Midbrain (tissue), 1 donor: Measurements from ENCODE around the gene RSPH4A.
A peak's percentile ranks its signal among the peaks of the same experiment; 100 is the strongest.
"Not testable (repeated sequence)": the region's sequence is repeated elsewhere in the genome, so short reads cannot be mapped to it uniquely, and the experiment has no call there.

ENCODE experiments used
- DNase-seq: peaks from one replicate; lab custom pipeline; 2025; lab: John Stamatoyannopoulos, UW

RSPH4A gene

DNA sequence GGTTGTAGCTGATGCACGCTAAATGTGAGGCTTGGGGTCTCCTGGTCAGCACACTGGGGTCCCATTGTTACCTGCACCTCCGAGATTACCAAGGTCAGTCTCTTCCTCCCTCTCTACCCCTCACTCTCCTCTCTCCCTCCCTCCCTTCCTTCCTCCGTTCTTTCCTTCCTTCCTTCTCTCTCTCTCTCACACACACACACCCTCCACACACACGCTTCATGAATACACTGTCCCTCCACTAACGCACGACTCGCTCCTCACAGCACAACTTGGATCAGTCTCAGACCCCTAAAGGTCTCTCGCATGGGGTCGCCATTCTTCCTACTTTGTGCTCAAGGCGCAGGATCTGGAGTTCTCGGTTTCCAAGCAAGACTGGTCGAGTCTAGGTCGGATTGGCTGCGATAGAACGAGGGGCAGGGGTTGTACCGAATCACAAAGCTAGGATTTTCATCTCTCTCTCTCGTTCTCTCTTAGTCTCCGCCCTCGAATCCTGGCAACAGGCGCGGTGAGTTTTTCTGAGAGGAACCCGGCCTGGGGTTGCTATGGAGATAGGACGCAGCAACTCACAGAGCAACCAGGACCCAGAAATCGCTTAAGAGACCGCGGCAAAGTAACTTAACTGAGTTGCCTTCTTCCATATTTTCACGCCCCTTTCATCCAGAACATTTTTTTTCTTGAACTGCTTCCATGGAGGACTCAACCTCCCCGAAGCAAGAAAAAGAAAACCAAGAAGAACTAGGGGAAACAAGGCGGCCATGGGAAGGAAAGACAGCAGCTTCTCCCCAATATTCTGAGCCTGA is at the start of gene RSPH4A:
Gene RSPH4A (plus strand): TSS at position 543 of the 800 bp plus-strand sequence. CDS start 145 bp downstream, at position 688.
- DNase-seq = peak; percentile 92

DNA sequence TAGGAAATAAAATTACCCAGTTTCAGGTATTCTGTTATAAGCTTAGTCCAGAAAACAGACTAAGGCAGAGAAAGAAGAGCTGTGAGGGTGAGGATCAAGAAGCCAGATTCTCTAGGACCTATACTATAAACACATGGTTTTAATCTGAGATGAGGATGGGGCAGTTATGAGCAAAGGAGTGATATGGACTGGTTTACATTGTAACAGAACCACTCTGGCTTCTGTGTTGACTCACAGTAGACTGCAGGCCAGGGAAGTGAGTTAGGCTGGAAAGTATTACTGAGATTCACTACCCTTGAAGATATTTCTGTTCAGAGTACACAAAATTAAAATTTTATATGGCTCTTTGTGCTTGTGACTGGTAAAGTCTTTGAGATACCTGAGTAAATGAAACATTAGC is 48.2 kb upstream of the RSPH4A start:
- no peak for DNase-seq

DNA sequence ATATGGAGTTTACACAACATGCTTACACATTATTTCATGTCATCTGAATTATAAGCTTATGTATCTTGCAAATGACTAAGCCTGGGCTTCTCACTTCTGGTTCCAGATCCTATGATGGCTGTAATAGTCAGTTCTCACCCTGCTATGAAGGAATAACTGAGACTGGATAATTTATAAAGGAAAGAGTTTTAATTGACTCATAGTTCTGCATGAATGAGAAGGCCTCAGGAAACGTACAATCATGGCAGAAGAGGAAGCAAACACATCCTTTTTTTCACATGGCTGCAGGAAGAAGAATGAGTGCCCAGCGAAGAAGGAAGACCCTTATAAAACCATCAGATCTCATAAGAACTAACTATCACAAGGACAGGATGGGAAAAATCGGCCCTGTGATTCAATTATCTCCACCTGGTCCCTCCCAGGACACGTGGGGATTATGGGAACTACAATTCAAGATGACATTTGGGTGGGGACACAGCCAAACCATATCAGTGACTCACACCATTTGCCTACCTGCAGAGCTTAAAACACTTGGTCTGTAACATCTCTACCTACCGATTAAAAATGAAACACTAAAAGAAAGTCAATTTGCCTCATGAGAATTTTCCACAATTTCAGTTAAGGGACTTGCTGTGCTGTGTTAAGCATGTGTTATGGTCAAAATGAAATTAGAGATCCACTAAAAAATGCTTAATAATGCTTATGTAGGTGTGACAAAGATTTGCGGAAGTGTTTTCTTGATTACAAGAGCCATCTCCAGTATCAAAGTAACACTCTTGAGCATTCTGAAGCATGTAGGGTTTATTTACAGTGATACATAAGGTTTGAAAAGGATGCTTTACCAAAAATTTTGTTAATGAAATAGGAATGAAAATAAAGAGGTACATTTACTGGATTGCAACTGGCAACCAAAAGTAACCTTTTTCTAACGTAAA is 47.2 kb upstream of the RSPH4A start:
- no peak for DNase-seq

- DNase-seq = peak; percentile 99
Measured at GRCh38 chr6:116570856-116571682, 45.2 kb upstream of the RSPH4A start, which contains the start of gene RWDD1. RWDD1 (plus strand) TSS chr6:116571504; CDS start chr6:116571583, 79 bp downstream.

GRCh38 chr6:116571683-116572000 is 44.6 kb upstream of the RSPH4A start:
- DNase-seq = no peak

- DNase-seq = no peak
Measured at GRCh38 chr6:116572162-116572561, 44.1 kb upstream of the RSPH4A start.

DNA sequence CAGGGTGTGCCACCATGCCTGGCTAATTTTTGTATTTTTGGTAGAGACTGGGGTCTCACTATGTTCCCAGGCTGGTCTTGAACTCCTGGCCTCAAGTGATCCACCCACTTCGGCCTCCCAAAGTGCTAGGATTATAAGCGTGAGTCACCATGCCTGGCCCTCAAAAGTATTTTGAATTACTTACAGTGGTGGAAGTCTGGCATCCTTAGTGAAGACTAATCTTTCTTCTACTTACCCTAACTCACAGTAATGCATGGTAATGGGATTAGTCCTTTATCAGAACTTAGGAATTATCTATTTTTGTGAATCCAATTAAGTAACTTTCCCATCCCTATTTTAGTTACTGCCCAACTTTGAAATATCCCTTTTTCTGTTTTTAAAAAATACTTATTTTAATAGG is 41.1 kb upstream of the RSPH4A start:
- DNase-seq = no peak

DNA sequence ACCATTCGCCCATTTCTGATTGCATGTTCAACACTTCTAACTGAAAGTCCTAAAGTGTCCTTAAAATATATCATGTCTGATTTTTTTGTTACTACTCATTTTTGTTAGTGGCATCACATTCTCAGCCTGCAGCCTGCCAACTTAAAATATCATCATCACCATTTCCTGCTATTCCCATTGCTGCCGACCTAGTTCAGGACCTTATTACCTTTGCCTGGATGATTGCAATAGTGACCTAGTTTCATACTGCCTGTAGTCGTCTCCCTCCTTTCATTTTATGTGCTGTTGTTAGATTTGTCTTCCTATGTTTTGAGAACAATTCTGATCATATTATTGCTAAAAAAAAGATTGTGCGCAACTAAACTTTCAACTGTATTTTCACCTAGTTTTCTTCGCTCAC is 38.8 kb upstream of the RSPH4A start:
- no peak for DNase-seq

DNA sequence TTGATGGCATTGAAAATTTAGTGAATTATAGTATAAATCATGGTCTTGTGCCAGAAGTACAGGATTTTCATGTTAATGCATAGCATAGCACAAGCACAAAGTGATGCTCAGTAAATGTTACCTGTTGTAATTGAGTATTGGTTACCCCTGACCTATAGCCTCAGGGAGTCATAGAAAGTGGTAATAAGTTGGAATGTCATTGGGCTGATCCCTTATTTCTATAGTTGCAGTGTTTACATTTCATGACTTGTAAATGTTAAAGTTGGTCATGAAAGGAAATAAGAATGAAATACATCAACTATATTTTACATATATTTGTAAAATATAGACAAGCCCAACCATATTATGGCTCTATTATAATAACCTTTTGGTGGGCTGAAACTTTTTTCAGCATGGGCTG is 37.9 kb upstream of the RSPH4A start:
- no peak for DNase-seq

- DNase-seq = no peak
Measured at GRCh38 chr6:116579143-116579542, 37.1 kb upstream of the RSPH4A start.

GRCh38 chr6:116580198-116580597 is 36.1 kb upstream of the RSPH4A start:
- no peak for DNase-seq

DNA sequence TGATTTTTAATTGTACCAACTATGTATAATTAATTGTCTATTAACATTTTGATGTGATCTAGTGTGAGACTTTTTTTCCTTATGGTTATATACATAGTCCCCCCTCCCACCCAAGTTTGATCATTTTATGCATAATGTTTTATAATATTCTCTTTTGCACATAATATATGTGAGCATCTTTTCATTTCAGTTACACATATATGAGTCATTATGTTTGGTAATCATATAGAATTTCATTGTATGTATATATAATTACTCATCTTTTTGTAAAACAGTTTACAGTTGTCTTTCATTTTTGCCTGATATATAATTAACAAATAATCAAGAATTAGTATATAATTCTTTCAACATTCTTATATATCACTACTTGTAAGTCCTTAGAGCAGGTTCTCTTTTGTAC is 30.0 kb upstream of the RSPH4A start:
- no peak for DNase-seq

DNA sequence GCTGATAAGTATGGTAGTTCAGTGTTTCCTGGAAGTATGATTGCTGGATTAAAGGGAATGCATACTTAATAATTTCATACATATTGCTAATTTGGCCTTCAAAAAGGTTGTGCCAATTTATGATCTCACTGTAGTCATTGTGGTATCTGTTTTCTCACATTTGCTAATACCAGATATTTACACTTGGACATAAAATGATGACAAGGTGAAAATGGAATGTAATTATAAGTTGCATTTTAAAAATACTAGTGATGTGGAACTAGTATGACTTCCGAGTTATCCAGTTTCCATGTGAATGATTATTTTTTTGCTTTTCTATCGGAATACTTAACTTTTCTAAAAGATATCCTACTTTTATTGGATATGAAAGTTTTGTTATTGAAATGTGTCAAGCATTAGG is 29.5 kb upstream of the RSPH4A start:
- DNase-seq = no peak

DNA sequence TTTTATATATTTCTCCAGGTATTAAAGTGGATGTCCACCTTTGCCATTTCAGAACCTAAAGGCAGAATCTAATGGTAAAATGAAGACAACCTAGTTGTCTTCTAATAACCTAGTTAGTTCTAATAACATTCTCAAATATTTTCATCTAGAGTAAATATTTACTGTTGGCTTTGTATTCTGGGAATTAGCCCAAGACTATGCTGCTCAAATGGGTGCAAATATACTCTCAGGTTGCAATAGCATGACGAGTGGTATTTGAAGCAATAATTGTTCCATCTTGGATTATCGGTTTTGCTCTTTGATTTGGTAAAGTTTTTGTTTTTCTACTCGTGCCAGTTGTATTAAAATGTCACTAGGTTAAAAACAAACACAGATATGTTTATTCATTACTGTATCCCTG is 21.0 kb upstream of the RSPH4A start:
- DNase-seq = no peak

DNA sequence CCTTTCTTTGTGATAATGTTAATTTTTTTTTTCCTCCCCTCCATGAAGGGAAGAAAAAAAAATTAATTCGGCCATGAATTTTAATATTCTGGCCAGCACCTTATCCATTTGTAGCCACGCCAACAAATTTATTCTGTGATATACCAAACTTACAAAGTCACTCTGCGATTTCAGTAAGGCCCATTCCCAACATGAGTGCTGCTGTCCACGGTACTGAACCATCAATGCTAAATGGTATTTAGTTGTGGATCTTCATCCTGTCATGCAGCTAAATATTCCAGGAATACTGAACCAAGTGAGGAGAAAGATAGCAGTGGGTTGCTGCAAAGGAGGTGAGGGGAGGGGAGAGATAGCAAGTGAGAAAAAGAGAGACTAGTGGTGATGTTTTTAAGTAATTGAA is 19.5 kb upstream of the RSPH4A start:
- DNase-seq = no peak

- not testable (repeated sequence) for DNase-seq
Measured at GRCh38 chr6:116603916-116604315, 12.4 kb upstream of the RSPH4A start.

- not testable (repeated sequence) for DNase-seq
Measured at GRCh38 chr6:116604868-116605267, 11.4 kb upstream of the RSPH4A start.

GRCh38 chr6:116605935-116606334 is 10.3 kb upstream of the RSPH4A start:
- no peak for DNase-seq

DNA sequence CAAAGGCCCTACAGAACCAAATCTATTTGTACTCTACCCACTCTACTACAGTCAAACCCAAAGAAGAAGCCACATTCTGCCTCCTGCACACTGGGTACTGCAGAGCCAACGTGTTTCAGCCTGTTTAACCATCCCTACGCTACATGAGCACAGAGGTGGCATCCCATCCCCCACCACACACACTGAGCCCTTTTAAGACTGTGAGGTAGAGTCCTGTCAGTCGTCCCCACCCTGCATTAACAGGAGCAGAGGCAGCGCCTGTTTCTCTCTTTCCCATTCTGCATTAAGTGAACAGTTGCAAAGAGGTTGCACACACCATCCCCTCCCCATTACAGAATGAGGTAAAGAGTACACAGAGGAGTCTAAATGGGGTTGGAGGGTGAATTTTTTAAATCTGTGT is 5.2 kb upstream of the RSPH4A start:
- DNase-seq = no peak

DNA sequence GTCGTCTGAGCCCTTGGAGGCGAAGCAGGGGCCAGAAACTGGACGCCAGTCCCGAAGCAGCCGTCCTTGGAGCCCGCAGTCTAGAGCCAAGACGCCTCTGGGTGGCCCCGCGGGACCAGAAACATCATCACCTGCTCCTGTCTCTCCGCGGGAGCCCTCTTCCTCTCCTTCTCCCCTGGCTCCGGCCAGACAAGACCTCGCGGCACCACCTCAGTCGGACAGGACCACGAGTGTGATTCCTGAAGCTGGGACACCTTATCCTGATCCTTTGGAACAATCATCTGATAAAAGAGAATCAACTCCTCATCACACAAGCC is 416 bp downstream of the RSPH4A start:
- peak; percentile 38 for DNase-seq

DNA sequence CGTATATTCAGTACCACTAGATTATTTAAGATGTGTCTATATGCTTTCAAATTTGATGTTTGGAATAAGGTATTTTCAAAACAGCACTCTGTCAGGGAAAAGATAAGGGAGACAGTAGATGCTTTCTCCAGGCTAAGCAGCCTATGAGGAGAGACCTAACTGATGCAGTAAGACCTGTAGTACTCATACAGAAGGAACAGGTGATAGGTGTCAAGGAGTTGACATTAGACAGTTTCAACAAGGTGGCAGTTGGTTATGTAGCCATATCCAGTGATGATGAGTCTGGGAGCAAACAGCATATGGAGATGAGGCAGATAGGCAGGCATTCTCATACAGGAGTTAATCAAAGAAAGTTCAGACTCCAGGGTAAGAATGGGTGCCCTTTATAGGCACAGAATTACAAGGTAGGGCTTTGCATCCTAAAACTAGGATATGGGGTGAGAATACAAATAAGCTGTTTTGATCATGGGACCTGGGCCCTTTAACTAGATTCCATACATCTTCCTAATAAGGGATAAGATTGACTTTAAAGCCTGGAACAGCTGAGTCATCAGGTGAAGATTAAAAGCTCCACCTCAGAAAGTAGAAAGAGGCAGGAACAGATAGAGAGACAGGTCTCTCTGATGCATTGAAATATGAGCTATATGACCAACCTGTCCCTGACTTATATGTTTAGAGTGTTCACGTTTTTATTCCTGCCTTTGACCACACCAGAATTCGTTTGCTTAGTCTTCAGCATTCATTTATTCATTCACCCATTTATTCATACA is 7.9 kb downstream of the RSPH4A start:
- no peak for DNase-seq

DNA sequence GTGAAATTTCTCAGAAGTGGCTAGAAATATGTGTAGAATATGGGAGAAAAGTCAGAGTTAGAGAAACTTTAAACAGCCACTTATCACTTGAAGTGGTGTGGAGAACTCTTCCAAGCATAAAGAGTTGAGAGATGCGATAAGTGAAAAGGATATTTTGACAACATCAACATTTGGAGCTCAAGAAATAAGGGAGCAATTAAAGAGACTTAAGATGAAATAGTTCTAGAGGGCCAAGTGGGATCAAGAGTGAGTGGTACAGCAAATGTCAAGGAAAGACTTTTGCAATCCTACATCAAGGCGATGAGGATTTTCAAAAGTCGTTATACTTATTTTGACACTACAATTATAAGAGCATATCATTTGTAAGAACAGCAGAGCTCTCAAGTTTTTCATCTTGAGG is 9.6 kb downstream of the RSPH4A start:
- DNase-seq = no peak
